Endothelial cell of umbilical vein (primary cell): ENCODE data around the gene OR52E8. TPM values are rescaled to one million over a fixed set of nuclear protein-coding genes. Genes with fewer than 3 reads are reported as not detected.

Experiments used
- BruUV-seq: library from RNA; stranded (reverse); fragments of 400-500 nt; replicated peaks from 2 replicates; lab custom pipeline; 2021; lab: Mats Ljungman, UMichigan
- CTCF ChIA-PET: fragments of 300-600, 350-600 bp; sonication (Branson Sonifier 250); formaldehyde crosslinking; loops from one replicate; lab custom pipeline; 2021; ENCODE audit warnings: antibody characterized with exemption, inconsistent platforms; lab: Charles Lee
- POLR2A ChIA-PET: fragments of 300-600, 350-600 bp; sonication (Branson Sonifier 250); formaldehyde crosslinking; loops from one replicate; lab custom pipeline; 2021; ENCODE audit warnings: antibody characterized with exemption, inconsistent platforms; lab: Charles Lee
- DNase-seq: peaks from one replicate; pipeline ENCODE4 v3.0.0-alpha.2; 2011; ENCODE audit warnings: low read depth, low spot score
- FAIRE-seq: peaks from 2 replicates; lab custom pipeline; 2011; peaks lifted over from hg19 to GRCh38; lab: Jason Lieb, UNC
- H2AFZ ChIP-seq: 2 replicates; pipeline ENCODE4 v1.6.0; 2012; ENCODE audit warnings: low read depth, low read length, control low read depth, inconsistent platforms
- H3K27ac ChIP-seq: 2 replicates; pipeline ENCODE4 v1.5.1; 2011; ENCODE audit warnings: low read depth, mild to moderate bottlenecking, control low read depth, low read length, moderate library complexity; ENCODE audit not compliant: insufficient read depth
- H3K27me3 ChIP-seq, 2 experiments: 2 replicates each; pipeline versions ENCODE4 v1.6.0 to v1.6.1; 2011; ENCODE audit warnings: low read length in 2 of 2, mixed read lengths in 1 of 2; ENCODE audit not compliant: control insufficient read depth in 2 of 2, insufficient read depth in 2 of 2
- H3K36me3 ChIP-seq, 2 experiments: 2 replicates in 1 of 2; 3 replicates in 1 of 2; pipeline ENCODE4 v1.5.1; 2011; ENCODE audit warnings: low read length in 2 of 2, mild to moderate bottlenecking in 1 of 2, moderate library complexity in 1 of 2; ENCODE audit not compliant: control insufficient read depth in 2 of 2, insufficient read depth in 2 of 2; ENCODE audit errors: extremely low read depth in 1 of 2
- H3K4me1 ChIP-seq: 3 replicates; pipeline ENCODE4 v1.5.1; 2011; ENCODE audit warnings: mild to moderate bottlenecking, low read length; ENCODE audit not compliant: control insufficient read depth, insufficient read depth; ENCODE audit errors: extremely low read depth
- H3K4me2 ChIP-seq: 2 replicates; pipeline ENCODE4 v1.6.1; 2011; ENCODE audit warnings: low read length, control low read depth, mixed read lengths; ENCODE audit not compliant: insufficient read depth
- H3K4me3 ChIP-seq, 3 experiments: fragments of 200-600 bp in 1 of 3; sonication (generic), shearing (Covaris generic) in 1 of 3; replicated peaks in 1 of 3; 2 replicates each; pipeline ENCODE4 v1.5.1; 2011 to 2016; ENCODE audit warnings: control low read depth in 3 of 3, low read length in 3 of 3, mild to moderate bottlenecking in 2 of 3, inconsistent platforms in 1 of 3, low read depth in 1 of 3, moderate library complexity in 1 of 3; ENCODE audit not compliant: insufficient read depth in 1 of 3
- H3K79me2 ChIP-seq: 2 replicates; pipeline ENCODE4 v1.6.0; 2012; ENCODE audit warnings: low read length, inconsistent platforms; ENCODE audit not compliant: control insufficient read depth, insufficient read depth
- H3K9ac ChIP-seq: replicated peaks from 2 replicates; pipeline ENCODE3; 2011; ENCODE audit warnings: low read length, control low read depth; ENCODE audit not compliant: insufficient read depth; ENCODE audit errors: extremely low read depth
- H3K9me1 ChIP-seq: replicated peaks from 3 replicates; pipeline ENCODE4 v1.6.0; 2011; ENCODE audit warnings: mild to moderate bottlenecking, low read length; ENCODE audit not compliant: control insufficient read depth, insufficient read depth; ENCODE audit errors: extremely low read depth
- H3K9me3 ChIP-seq: replicated peaks from 2 replicates; pipeline ENCODE4 v1.5.1; 2012; ENCODE audit warnings: low read length, inconsistent platforms; ENCODE audit not compliant: control insufficient read depth, insufficient read depth
- H4K20me1 ChIP-seq: replicated peaks from 2 replicates; pipeline ENCODE3; 2011; ENCODE audit warnings: mild to moderate bottlenecking, low read length; ENCODE audit not compliant: control insufficient read depth, insufficient read depth; ENCODE audit errors: extremely low read depth
- CTCF ChIP-seq, 2 donors: IDR thresholded peaks; 1 replicate in 1 of 2; 2 replicates in 1 of 2; pipeline ENCODE4 v1.5.1; 2011; ENCODE audit warnings: low read length in 2 of 2, mild to moderate bottlenecking in 2 of 2, moderate library complexity in 2 of 2, control low read depth in 1 of 2, inconsistent platforms in 1 of 2, low read depth in 1 of 2; ENCODE audit not compliant: insufficient read depth in 1 of 2; ENCODE audit errors: extremely low read depth in 1 of 2
- EZH2 ChIP-seq: IDR thresholded peaks from 2 replicates; pipeline ENCODE4 v1.6.1; 2012; ENCODE audit warnings: borderline replicate concordance, low read depth, mild to moderate bottlenecking, moderate library complexity, low read length, inconsistent platforms; ENCODE audit not compliant: severe bottlenecking
- FOS ChIP-seq: IDR thresholded peaks from 2 replicates; pipeline ENCODE4 v1.6.1; 2011; ENCODE audit warnings: mild to moderate bottlenecking, low read length, moderate library complexity, borderline replicate concordance; ENCODE audit not compliant: insufficient read depth
- GATA2 ChIP-seq: IDR thresholded peaks from 2 replicates; pipeline ENCODE4 v1.7.0; 2011; ENCODE audit warnings: low read depth, mild to moderate bottlenecking, moderate library complexity, mixed read lengths, low read length; ENCODE audit not compliant: insufficient read length, insufficient read depth
- JUN ChIP-seq: IDR thresholded peaks from 2 replicates; pipeline ENCODE4 v1.6.1; 2011; ENCODE audit warnings: borderline replicate concordance, low read depth; ENCODE audit not compliant: insufficient read length, insufficient read depth
- MAX ChIP-seq: IDR thresholded peaks from 2 replicates; pipeline ENCODE4 v1.6.1; 2011; ENCODE audit not compliant: insufficient read depth, insufficient read length
- MYC ChIP-seq: IDR thresholded peaks from one replicate; pipeline ENCODE4 v1.6.1; 2011; ENCODE audit warnings: mild to moderate bottlenecking, low read depth, low read length
- POLR2A ChIP-seq: IDR thresholded peaks from 2 replicates; pipeline ENCODE4 v1.6.1; 2012; ENCODE audit warnings: low read depth, mild to moderate bottlenecking, control low read depth, low read length
- POLR2AphosphoS5 ChIP-seq: IDR thresholded peaks from 2 replicates; pipeline ENCODE4 v1.6.1; 2012; ENCODE audit warnings: low read depth, mild to moderate bottlenecking, control low read depth, low read length, moderate library complexity; ENCODE audit not compliant: insufficient read depth
- dilution Hi-C: fragments of 300-500 bp; cut with MboI; formaldehyde crosslinking; loops from one replicate; pipeline ENCODE4 v1.15.0; 2019; ENCODE audit warnings: low sequenced_read_pairs; ENCODE audit not compliant: extremely low pct_ligation_motif_present
- intact Hi-C: fragments of 100-400 bp; cut with micrococcal nuclease; formaldehyde crosslinking; loops from one replicate; pipeline ENCODE4 v1.10.0; 2022
- polyA plus RNA-seq, 4 experiments: library from polyadenylated mRNA; depleted of rRNA in 3 of 4; stranded (reverse) in 3 of 4; unstranded in 1 of 4; fragments of >200 nt; gene quantifications; 2 replicates each; pipeline versions ENCODE4 v1.2.1 to v1.2.3, GENCODE V29; 2011 to 2012; ENCODE audit warnings: missing spikeins in 1 of 4
- total RNA-seq: library from RNA; stranded (reverse); gene quantifications from 2 replicates; pipeline ENCODE4 v1.2.3, GENCODE V29; 2021

OR52E8 gene
- total and polyA plus RNA-seq, 2 donors (not counting 3 experiments of a cell fraction or from before 2014, with no cell fraction given), result not detected

GRCh38 chr11:5809905-5810795, 47.3 kb downstream of the OR52E8 start:
- dilution Hi-C loops, result no loop called here
- no peaks in the 10 kb centered on the region for H3K9me3 ChIP-seq
- H3K36me3 ChIP-seq, result no peaks in the 10 kb centered on the region
- ChIA-PET CTCF (interaction anchor here (0.6 to 2.9 kb wide), 12 partner anchors 11 to 1173 kb away, joined by 3 to 38 read pairs (median 4); partner anchors contain the start of genes OR51D1 and TRIM5), POLR2A (no interaction called here)
- DNase-seq (peak; percentile 6), FAIRE-seq (no peak)
- H2AFZ ChIP-seq, result no peak overlapping the region
- BruUV-seq, result no TSS peak
- H3K79me2 ChIP-seq, result no peaks in the 10 kb centered on the region
- intact Hi-C loops, result loop anchor here (2.0 kb wide), 4 partner anchors 125 to 1183 kb away; partner anchors contain the start of gene TRIM5
- H3K4me2 ChIP-seq, result no peak overlapping the region
- no peak overlapping the region for H3K27ac ChIP-seq
- TF ChIP-seq FOS (no peak), GATA2 (no peak), POLR2AphosphoS5 (no peak), MAX (no peak), POLR2A (no peak), JUN (no peak), MYC (no peak), EZH2 (no peak), CTCF (IDR thresholded peaks at IDR 0.05; ENCODE audit: extremely low read depth in 1 of 2, insufficient read depth in 1 of 2, low read depth in 1 of 2, low read length in 2 of 2) (no peak)
- H3K9me1 ChIP-seq, result no peaks in the 10 kb centered on the region
- H4K20me1 ChIP-seq, result no peaks in the 10 kb centered on the region
- H3K4me1 ChIP-seq, result peaks cover 7% of the 10 kb centered on the region
- H3K9ac ChIP-seq, result no peak overlapping the region
- peaks cover 0 to 3% of the 10 kb centered on the region in 2 experiments for H3K27me3 ChIP-seq
- no peak overlapping the region for H3K4me3 ChIP-seq
